Ascending aorta (tissue), 2 donors: ENCODE data around the gene DNPEP. TPM values are rescaled to one million over a fixed set of nuclear protein-coding genes. Genes with fewer than 3 reads are reported as not detected.

ENCODE experiments used
- DNase-seq, 2 donors: peaks; one replicate each; pipeline ENCODE4 v3.0.0-alpha.2; 2019; ENCODE audit warnings: low spot score in 2 of 2
- H3K27ac ChIP-seq, 2 donors: fragments of 200-600 bp; sonication (generic); one replicate each; pipeline ENCODE4 v1.5.1; 2016 to 2017; ENCODE audit warnings: mild to moderate bottlenecking in 1 of 2
- H3K27me3 ChIP-seq: fragments of 200-600 bp; sonication (generic); one replicate; pipeline ENCODE4 v1.5.1; 2017
- H3K36me3 ChIP-seq, 2 donors: fragments of 200-600 bp; sonication (generic); one replicate each; pipeline ENCODE4 v1.5.1; 2016
- H3K4me1 ChIP-seq, 2 donors: fragments of 200-600 bp; sonication (generic); one replicate each; pipeline ENCODE4 v1.5.1; 2016 to 2017; ENCODE audit warnings: mild to moderate bottlenecking in 1 of 2
- H3K4me3 ChIP-seq, 2 donors: fragments of 200-600 bp; sonication (generic); one replicate each; pipeline ENCODE4 v1.5.1; 2016 to 2017; ENCODE audit warnings: mild to moderate bottlenecking in 1 of 2
- H3K9me3 ChIP-seq, 2 donors: fragments of 200-600 bp; sonication (generic); one replicate each; pipeline ENCODE4 v1.5.1; 2016
- CTCF ChIP-seq, 3 experiments: fragments of 200-600 bp in 2 of 3; fragments of 450-650 bp in 1 of 3; sonication (generic) in 2 of 3; IDR thresholded peaks; one replicate each; pipeline ENCODE4 v1.5.1; 2016 to 2019; ENCODE audit warnings: antibody characterized with exemption in 3 of 3, mild to moderate bottlenecking in 1 of 3, moderate library complexity in 1 of 3
- intact Hi-C: fragments of 100-400 bp; cut with DNase I; formaldehyde crosslinking; loops from one replicate; pipeline ENCODE4 v1.15.1; 2023
- total RNA-seq: library from RNA; depleted of rRNA; stranded (reverse); fragments of >200 nt; gene quantifications from one replicate; pipeline ENCODE4 v1.1.0, GENCODE V29; 2016

DNPEP gene
- total RNA-seq = 113 TPM

- Histone ChIP-seq H3K27ac (peak within 1 kb of the TSS; percentile 80 to 90), H3K27me3 (no peaks in the 10 kb centered on the region), H3K4me3 (peak within 1 kb of the TSS; percentile 81 to 82), H3K36me3 (peaks cover 34 to 37% of the 10 kb centered on the region in 2 donors), H3K4me1 (peaks cover 8 to 11% of the 10 kb centered on the region in 2 donors), H3K9me3 (no peaks in the 10 kb centered on the region)
- TF ChIP-seq CTCF (IDR thresholded peaks at IDR 0.05) = no peak
- DNase-seq = peak; percentile 65 to 96
- intact Hi-C loops = loop anchor here (1.0 to 5.0 kb wide), 11 partner anchors 95 to 302 kb away; partner anchors contain the start of genes ABCB6, CHPF, CNPPD1 and DNAJB2
Measured at GRCh38 chr2:219387306-219388120, at the start of gene DNPEP. TSS of gene DNPEP (minus strand) at chr2:219387912. CDS start at chr2:219387794, 118 bp downstream.

DNA sequence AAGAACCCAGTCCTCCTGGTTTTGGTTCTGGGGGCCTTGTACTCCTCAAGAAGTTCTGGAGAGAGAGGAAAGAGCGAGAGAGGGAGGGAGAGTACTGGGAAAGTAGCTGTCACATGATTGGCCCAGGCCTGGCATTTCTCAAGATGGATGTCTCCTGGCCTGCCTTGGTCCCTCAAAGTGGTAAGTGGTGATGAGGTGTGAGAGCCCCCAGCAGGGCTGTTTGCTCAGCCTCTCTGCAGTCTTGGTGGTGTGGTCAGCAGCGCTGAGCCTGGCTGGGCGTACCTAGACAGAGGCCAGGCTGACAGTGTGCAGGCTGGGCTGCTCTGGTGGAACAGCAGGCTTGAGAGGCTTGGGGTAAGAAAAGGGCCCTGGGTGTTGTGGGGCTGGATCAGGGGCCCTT is 49.4 kb upstream of the DNPEP start:
- intact Hi-C loops = no loop called here
- no peaks in the 10 kb centered on the region for H3K9me3 ChIP-seq
- no peak overlapping the region for H3K4me3 ChIP-seq
- no peaks in the 10 kb centered on the region for H3K27me3 ChIP-seq
- no peak for DNase-seq
- TF ChIP-seq CTCF (IDR thresholded peaks at IDR 0.05) = no peak
- peak overlapping the region; percentile 35 to 69 for H3K27ac ChIP-seq
- peaks cover 10 to 31% of the 10 kb centered on the region in 2 donors for H3K4me1 ChIP-seq
- no peaks in the 10 kb centered on the region for H3K36me3 ChIP-seq

GRCh38 chr2:219436491-219436890 is 48.8 kb upstream of the DNPEP start:
- no peak for DNase-seq
- Histone ChIP-seq H3K9me3 (no peaks in the 10 kb centered on the region), H3K27me3 (no peaks in the 10 kb centered on the region), H3K4me3 (no peak overlapping the region), H3K27ac (peak overlapping the region; percentile 35 to 69), H3K4me1 (peaks cover 10 to 31% of the 10 kb centered on the region in 2 donors), H3K36me3 (no peaks in the 10 kb centered on the region)
- TF ChIP-seq CTCF (IDR thresholded peaks at IDR 0.05) = no peak
- intact Hi-C loops = no loop called here

DNA sequence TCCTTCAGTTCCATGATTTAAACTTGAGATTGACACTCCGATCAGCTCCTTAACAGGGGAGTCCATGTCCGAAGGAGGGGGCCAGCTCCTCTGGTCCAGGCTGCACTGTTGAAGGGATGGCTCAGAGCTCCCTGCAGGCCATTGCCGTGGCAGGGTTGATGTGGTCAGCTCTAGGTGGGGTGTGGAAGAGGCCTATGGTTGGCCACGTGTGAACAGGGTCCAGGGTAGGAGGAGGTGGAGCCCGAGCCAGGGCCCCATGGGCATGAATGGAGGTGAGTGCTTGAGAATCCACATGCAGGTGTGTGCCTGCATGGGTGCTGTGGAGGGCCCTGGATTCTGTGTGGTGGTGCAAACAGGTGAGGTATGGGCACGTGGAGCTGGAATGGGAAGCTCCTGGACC is 48.0 kb upstream of the DNPEP start:
- intact Hi-C loops = no loop called here

More for the DNA sequence above, 48.0 kb upstream of the DNPEP start:
- Histone ChIP-seq H3K9me3 (no peaks in the 10 kb centered on the region), H3K4me3 (no peak overlapping the region), H3K4me1 (peaks cover 10 to 25% of the 10 kb centered on the region in 2 donors), H3K36me3 (no peaks in the 10 kb centered on the region), H3K27ac (peak overlapping the region in 1 of 2 donors; percentile 77), H3K27me3 (no peaks in the 10 kb centered on the region)
- no peak for TF ChIP-seq CTCF (IDR thresholded peaks at IDR 0.05)
- DNase-seq = no peak
